Measurements from ENCODE around the gene CRYAA.
"Not testable (repeated sequence)": the region's sequence is repeated elsewhere in the genome, so short reads cannot be mapped to it uniquely, and the experiment has no call there.

Gene CRYAA

DNA sequence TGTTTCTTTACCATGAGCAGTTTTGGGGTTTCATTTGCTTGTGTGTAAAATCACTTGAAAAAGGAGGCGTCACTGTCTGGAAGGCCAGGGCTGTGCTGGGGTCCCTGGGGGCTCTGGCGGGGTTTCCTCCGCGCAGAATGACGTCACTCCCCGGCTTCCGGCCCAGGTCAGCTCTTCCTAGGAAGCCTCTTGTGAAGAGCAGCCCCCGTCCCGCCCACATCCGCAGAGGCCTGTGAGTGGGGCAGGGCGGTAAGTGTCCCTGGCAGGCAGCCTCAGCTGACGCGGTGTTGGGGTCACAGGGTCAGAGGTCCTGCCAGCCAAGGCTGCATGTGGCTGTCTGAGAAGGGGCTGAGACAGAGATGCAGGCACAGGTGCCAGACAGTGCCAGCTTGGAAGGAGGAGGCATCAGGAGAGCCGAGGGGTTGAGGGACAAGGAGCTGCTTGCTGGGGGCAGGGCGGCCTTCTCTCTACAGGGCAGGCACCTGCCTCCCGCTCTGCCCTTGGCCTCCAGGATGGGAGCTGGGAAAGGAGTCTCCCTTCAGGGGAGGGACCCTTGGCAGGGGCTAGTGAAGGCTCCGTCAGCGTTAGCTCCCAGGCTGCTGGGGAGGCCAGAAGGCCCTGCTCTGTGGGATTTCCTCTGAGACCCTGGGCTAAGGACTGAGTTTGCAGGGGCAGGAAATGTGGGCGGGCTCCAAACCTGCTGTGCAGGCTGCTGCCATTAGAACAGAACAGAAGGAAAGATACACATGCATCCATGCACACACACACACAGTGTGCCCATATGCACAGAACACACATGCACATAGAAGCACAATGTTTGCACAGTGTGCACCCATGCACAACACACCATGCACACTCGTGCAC, 8.5 kb downstream of the CRYAA start:
- not testable (repeated sequence) for DNase-seq (ENCODE audit: low spot score)

DNA sequence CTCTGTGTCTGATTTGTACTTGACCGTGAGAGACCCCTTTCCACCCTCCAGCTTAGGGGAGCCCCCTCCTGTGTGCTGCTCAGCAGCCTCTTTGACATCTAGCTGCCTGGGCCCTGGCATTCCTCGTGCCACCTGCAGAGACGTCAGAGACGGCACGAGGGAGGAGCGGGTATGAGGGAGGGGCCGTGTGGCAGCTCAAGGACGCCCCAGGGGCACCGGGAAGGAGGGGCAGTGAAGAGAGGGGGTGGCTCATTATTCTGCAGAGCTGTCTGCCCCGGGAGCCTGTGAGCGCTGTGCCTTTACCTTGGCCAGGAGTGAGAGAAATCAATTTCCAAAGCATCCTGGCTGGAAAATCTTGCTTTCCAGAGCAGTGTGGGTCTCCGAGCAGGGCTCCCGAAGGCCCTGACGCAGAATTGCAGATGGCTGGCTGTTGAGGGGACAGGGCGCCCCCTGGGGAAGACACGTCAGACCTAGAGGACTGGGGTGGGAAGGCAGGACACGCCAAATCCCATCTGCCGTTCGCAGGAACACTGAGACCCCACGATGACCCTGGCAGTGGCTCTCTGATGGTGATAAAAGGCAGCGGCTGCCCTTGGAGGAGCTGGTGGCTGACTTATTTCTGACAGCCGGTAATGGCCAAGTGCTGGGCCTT, 9.5 kb downstream of the CRYAA start:
- DNase-seq (ENCODE audit: low spot score), result not testable (repeated sequence)

DNA sequence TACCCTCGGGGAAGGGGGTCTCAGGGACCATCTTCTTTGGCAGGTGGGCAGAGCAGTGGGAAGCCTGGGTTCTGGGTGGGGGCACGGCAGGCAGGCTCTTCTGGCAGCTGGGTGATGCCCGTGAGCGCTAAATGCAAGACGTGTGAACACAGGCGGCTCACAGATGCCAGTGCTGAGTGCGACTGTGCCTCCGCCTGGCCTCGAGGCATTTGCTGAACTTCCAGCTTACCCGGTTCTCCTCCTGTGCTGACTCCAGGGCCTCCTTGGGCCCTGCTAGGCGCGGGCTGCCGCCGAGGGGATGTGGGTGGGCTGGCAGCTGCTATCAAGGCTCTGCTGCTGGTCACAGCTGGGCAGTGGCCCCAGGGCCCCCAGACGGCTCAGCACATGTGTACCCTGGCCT, 12.2 kb downstream of the CRYAA start:
- DNase-seq (ENCODE audit: low spot score), result not testable (repeated sequence)

- DNase-seq (ENCODE audit: low spot score), result not testable (repeated sequence)
Measured at GRCh38 chr21:43187268-43187667, 18.5 kb downstream of the CRYAA start.

- no peak for DNase-seq (ENCODE audit: low spot score)
Measured at GRCh38 chr21:43187715-43188114, 18.9 kb downstream of the CRYAA start.

DNA sequence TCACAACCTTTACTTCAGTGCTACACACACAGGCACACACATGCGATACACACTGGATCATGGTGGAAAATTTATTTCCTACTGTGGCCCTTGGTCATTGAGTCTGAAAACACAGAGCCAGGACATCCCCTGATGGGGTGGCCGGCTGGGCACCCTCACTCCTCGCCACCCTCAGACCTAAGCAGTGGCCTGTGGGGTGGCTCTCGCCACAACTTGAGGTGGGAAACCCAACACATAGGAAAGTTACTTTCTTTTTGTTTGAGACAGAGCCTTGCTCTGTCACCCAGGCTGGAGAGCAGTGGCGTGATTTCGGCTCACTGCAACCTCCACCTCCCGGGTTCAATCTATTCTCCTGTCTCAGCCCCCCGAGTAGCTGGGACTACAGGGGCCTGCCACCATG, 19.4 kb downstream of the CRYAA start:
- no peak for DNase-seq (ENCODE audit: low spot score)

GRCh38 chr21:43188592-43189210, 19.9 kb downstream of the CRYAA start:
- DNase-seq (ENCODE audit: low spot score), result no peak

DNA sequence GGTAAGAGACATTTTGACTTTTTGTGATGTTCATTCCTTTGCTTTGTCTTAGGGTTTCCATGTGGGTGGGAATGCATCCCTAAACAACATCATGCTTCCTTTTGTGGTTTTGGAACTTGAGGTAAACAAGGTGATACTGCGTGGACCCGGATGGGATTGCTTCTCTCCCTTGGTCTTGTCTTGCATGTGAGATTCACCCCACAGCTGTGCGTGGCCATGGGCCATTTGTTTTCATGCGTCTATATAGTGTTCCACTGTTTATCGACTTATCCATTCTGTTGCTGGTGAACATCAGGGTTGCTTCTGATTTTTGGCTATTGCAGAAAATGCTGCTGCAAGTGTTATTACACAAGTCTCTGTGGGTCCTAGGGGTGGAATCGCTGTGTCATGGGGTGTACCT, 21.1 kb downstream of the CRYAA start:
- no peak for DNase-seq (ENCODE audit: low spot score)

DNA sequence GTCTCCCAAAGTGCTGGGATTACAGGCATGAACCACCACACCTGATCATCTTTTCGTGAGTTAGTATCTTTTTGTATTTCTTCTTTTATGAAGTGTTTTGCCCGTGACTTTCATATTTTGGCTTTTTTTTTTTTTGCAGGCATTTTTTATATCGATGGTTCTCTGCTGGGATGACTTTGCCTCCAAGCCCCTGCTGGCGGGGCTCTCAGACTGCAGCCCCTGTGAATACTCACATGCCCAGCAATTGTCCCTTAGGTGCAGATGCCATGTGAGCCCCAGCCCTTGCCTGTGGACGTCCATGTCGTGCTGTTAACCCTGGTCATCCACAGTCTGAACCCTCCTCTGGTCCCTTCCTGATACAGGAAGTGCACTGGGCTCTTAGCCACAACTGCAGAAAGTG, 21.7 kb downstream of the CRYAA start:
- no peak for DNase-seq (ENCODE audit: low spot score)

GRCh38 chr21:43190951-43191350, 22.1 kb downstream of the CRYAA start:
- DNase-seq (ENCODE audit: low spot score), result no peak

DNA sequence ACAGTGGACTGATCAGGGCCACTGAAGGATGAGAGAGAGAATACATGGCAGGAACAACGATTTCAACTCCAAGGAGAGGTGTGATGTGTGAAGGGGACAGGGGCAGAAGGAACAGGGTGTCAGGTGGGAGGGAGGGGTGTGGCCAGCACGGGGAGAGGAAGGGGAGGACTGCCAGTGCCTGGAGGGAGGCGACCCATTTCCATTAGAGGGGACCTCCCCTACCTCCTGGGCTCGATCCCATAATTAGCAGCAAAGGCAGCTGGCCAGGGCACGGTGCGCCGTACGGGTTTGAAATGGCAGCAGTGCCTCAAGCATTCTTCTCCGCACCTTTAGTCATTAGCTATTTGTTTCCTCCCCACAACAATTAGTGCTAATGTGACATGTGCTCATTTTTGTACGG, 22.7 kb downstream of the CRYAA start:
- no peak for DNase-seq (ENCODE audit: low spot score)

DNA sequence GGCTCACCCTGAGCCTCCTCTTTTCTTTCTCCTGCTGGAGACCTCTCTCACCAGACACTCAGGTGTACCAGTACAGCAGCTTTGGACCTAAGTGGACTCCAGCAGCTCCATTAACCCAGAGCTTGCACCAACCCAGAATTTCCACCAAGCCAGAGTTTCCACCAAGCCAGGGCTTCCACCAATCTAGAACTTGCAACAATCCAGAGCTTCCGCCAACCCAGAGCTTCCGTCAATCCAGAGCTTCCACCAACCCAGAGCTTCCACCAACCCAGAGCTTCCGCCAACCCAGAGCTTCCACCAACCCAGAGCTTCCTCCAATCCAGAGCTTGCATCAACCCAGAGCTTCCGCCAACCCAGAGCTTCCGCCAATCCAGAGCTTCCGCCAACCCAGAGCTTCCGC, 23.2 kb downstream of the CRYAA start:
- no peak for DNase-seq (ENCODE audit: low spot score)

GRCh38 chr21:43192501-43193081, 23.8 kb downstream of the CRYAA start:
- no peak for DNase-seq (ENCODE audit: low spot score)

DNA sequence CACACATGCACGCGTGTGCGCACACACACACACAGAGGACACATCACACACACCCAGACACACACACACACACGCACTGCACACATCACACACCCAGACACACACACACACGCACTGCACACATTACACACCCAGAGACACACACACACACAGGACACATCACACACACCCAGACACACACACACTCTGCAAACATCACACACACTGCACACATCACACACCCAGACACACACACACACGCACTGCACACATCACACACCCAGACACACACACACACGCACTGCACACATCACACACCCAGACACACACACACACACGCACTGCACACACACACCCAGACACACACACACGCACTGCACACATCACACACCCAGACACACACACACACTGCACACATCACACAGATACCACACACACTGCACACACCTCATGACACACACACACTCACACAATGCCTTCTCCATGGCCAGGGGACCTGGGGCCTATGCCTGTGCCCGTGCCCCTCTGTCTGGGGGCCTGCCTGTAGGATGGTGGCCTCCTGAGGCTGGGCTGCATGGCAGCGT, 24.4 kb downstream of the CRYAA start:
- no peak for DNase-seq (ENCODE audit: low spot score)

DNA sequence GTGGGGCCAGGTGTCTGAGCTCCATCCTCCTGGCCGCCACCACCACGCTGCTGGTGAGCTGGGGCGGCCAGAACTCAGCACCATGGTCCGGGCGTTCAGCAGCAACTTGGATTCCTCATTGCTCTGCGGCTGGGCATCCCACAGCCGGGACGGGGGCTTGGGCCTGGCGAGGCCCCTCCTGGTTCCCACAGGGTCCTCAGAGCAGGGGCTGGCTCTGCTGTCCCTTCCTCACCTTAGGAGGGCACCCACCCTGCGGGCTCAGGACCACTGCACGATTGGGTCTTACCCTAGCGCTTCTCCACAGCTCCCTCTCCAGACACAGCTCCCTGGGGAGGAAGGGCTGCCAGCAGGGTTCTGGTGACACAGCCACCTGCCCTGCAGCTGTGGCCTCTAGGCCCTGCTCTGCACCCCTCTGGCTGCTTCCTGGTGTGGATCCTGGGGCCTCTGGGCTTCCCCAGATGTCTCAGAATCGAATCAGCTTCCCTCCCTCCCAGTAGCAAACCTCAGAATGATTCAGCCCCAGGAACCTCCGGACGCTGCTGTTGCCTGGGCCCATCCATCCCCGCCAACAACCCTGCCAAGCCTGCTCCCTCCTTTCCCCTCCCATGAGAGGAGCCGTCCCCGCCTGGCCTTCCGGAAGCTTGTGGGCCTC, 25.0 kb downstream of the CRYAA start:
- peak; percentile 83 for DNase-seq (ENCODE audit: low spot score)

GRCh38 chr21:43194303-43195120, 25.7 kb downstream of the CRYAA start:
- no peak for DNase-seq (ENCODE audit: low spot score)

DNA sequence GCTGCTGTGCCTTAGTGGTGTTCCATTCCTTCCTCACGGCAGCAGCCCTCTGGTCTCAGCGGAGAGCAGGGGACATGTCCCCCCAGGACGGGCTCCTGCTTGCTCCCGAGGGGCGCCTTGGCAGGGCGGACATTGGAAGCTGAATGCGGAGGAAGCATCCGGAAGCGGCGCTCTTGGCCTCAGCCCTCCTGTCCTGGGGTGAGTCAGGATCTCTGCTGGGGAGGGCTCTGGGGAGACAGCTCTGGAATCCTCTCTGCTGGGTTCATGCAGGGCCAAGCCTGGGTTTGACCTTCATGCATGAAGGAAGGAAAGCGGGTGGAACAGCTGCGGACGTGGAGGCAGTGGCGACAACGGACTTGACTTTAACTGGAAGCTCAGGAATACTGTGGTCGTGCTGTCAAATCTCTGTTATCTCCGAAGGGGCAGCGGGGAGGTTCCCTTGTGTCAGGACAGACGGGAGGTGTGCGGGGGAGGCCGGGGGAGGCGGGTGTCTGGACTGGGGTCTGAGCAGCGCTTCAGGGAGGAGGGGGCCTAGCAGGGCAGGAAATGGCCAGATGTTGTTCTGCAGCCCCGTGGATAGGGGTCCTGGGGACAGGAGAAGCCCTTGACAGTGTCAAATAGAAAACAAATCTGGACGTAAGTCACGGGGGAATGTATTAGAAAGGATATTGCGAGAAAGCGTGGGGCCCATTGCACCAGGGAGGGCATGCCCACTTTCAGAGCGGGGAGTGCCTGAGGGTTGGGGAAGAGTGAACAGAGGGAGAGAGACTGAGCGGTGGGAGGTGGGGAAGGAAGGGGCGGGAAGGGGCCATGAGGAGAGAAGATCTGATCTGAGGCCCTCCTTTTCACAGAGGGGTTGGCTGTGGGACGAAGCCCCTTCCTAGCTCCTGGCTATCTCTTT, 26.6 kb downstream of the CRYAA start:
- peak; percentile 54 for DNase-seq (ENCODE audit: low spot score)

DNA sequence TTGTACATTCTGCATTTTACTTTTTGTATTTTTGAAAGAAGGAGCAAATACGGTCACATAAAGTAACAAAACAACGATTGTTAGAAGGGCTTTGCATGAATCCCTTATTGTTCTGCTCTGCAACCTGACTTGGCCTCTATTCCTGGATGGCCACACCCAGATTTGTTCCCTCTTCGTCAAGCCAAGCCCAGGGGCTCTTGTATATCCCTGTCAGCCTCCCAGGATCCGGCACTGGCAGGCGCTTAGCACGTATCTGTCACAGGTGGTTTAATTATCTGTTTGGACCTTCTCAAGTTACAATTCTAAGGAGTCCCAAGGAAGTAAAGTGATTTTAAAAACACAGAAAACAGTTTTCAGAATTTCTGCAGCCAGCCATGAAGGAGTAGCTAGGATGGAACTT, 28.0 kb downstream of the CRYAA start:
- no peak for DNase-seq (ENCODE audit: low spot score)

DNA sequence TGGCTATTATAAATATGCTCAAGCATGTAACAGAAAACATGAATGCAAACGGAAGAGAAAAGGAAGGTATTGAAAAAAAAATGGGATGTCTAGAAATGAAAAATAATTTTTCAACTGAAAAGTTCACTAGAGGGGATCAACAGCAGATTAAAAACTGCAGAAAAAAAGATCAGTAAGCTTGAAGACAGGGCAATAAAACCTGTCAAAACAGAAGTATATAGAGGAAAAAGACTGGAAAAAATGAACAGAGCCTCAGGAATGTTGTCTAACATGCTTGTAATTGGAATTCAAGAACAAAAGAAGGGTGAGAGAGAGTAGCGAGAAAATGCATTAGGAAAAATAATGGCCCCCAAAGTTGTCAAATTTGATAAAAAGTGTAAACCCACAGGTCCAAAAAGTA, 29.6 kb downstream of the CRYAA start:
- DNase-seq (ENCODE audit: low spot score), result no peak

GRCh38 chr21:43201491-43201890, 32.7 kb downstream of the CRYAA start:
- no peak for DNase-seq (ENCODE audit: low spot score)

Measured in hepatic stellate cell (primary cell).